Measurements from ENCODE around the gene PRR30.
"Not testable (repeated sequence)": the region's sequence is repeated elsewhere in the genome, so short reads cannot be mapped to it uniquely, and the experiment has no call there.

PRR30 gene

GRCh38 chr2:27139310-27139709 lies at the start of gene PRR30:
Gene PRR30 (minus strand): TSS chr2:27139410. CDS start chr2:27138329, 1,081 bp downstream.
- no peak for DNase-seq

GRCh38 chr2:27186613-27187345 lies 47.6 kb upstream of the PRR30 start:
- no peak for DNase-seq

- no peak for DNase-seq
These were observed 46.3 kb upstream of the PRR30 start for GRCh38 chr2:27185331-27186026.

- no peak for DNase-seq
These were observed 44.9 kb upstream of the PRR30 start for GRCh38 chr2:27184115-27184514.

GRCh38 chr2:27182346-27182745 lies 43.1 kb upstream of the PRR30 start:
- DNase-seq = no peak

- DNase-seq = no peak
These were observed 40.3 kb upstream of the PRR30 start for GRCh38 chr2:27179344-27180000.

GRCh38 chr2:27178469-27178868 lies 39.3 kb upstream of the PRR30 start:
- DNase-seq = no peak

- no peak for DNase-seq
These were observed 38.5 kb upstream of the PRR30 start for GRCh38 chr2:27177441-27178351.

- DNase-seq = not testable (repeated sequence)
These were observed 36.6 kb upstream of the PRR30 start for GRCh38 chr2:27175781-27176180.

- DNase-seq = no peak
These were observed 36.1 kb upstream of the PRR30 start for GRCh38 chr2:27175330-27175729.

- no peak for DNase-seq
These were observed 35.4 kb upstream of the PRR30 start for GRCh38 chr2:27174638-27175037.

- DNase-seq = no peak
These were observed 32.2 kb upstream of the PRR30 start for GRCh38 chr2:27171351-27171848.

GRCh38 chr2:27170581-27171337 lies 31.5 kb upstream of the PRR30 start:
- no peak for DNase-seq

- no peak for DNase-seq
These were observed 26.0 kb upstream of the PRR30 start for GRCh38 chr2:27164960-27165763.

- no peak for DNase-seq
These were observed 23.2 kb upstream of the PRR30 start for GRCh38 chr2:27162151-27163121.

- DNase-seq = no peak
These were observed 21.0 kb upstream of the PRR30 start for GRCh38 chr2:27160191-27160590.

- no peak for DNase-seq
These were observed 20.1 kb upstream of the PRR30 start for GRCh38 chr2:27159271-27159670.

- DNase-seq = no peak
These were observed 19.3 kb upstream of the PRR30 start for GRCh38 chr2:27158468-27158867.

GRCh38 chr2:27155069-27155520 lies 15.9 kb upstream of the PRR30 start:
- no peak for DNase-seq

- DNase-seq = no peak
These were observed 15.3 kb upstream of the PRR30 start for GRCh38 chr2:27154488-27154887.
